CD4-positive, alpha-beta T cell treated with Interleukin-6 at 100 ng/mL for 8 hours (primary cell): ENCODE data around the gene SFSWAP.
"Not testable (repeated sequence)": the region's sequence is repeated elsewhere in the genome, so short reads cannot be mapped to it uniquely, and the experiment has no call there.

Experiments
- DNase-seq: peaks from one replicate; pipeline ENCODE4 v3.0.0-alpha.2; 2020; ENCODE audit warnings: mixed read lengths, low spot score

SFSWAP gene

DNA sequence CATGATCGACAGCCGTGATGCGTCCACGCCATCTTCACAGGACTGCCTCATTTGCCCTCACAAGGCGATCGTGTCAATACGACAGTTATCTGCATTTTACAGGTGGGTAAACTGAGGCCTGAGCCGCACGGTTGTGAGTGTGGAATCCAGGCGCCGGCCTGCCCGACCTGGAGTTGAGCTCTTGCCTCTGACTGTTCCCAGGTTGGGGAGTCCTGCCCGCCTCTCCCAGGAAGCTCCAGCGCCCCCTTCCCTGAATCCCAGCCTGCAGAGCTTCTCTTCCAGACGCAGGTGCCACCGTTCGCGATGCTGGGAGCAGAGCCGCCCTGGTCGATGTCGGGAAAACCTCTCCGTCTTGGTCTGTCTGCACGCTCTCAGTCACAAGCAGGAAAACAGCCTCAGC lies 31.1 kb upstream of the SFSWAP start:
- not testable (repeated sequence) for DNase-seq

DNA sequence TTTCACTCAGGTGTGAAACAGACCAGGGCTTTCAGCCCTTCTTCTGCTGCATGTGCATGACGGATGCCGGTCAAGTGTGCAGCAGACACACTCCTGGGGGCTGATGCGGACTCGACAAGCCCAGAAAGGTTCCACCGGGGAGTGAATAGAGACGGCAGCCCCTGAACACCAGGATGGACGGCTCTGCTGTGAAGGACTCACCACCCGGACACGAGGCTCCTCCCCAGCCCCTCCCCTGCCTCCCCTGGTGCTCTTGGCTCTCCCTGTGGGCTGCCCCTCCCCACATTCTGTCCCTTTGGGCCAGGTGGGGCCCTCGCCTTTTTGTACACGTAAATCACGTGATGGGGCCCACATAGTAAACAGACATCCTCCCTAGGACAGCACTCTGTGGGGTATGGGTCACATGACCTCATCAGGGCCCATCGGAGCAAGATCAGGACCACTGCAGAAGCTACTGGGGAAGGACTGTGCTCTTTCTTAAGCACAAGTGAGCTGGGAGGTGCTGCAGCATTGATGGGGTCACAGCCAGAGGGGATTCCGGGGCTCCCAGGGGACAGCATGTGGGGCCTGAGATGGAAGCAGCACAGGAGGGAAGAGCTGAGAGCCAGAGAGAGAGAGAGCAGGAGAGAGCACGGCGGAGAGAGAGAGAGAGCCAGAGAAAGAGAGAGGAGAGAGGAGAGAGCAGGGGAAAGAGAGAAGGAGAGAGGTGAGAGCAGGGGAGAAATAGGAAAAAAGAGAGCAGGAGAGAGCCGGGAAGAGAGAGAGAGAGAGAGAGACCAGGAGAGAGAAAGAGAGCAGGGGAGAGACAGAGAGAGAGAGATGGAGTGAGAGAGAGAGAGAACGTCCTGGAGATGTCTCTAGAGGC lies 30.3 kb upstream of the SFSWAP start:
- not testable (repeated sequence) for DNase-seq

- no peak for DNase-seq
Observed at GRCh38 chr12:131681257-131681620, 29.7 kb upstream of the SFSWAP start.

DNA sequence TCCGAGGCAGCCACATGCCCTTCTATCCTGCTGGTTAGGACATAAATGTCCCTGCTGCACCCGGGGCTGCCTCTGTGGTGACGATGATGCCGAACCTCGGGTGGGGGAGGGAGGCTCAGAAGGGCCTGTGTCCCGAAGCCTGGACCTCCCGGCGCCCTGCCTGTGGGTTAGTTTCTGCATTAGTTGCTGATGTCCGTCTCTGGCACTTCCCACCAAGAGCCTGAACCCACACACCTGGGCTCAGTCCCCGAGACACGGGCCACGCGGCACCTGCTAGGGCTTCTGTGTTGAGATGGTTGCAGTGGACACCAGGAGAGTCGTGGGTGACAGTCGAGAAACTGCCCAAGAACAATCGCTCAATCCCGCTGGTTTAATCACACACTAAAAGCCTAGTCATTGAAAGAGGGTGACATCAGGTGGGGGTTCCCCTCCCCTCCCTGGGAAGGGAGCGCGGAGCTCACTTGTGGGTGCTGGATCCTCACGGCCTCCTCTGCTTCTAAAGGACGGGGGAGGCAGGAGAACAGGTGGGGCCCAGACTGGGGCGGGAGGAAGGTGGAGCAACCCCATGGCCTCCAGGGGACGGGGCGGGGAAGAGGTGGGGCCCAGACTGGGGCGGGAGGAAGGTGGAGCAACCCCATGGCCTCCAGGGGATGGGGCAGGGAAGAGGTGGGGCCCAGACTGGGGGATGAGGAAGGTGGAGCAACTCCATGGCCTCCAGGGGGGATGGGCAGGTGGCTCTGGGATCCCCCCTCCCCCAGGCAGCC lies 29.0 kb upstream of the SFSWAP start:
- peak; percentile 80 for DNase-seq

DNA sequence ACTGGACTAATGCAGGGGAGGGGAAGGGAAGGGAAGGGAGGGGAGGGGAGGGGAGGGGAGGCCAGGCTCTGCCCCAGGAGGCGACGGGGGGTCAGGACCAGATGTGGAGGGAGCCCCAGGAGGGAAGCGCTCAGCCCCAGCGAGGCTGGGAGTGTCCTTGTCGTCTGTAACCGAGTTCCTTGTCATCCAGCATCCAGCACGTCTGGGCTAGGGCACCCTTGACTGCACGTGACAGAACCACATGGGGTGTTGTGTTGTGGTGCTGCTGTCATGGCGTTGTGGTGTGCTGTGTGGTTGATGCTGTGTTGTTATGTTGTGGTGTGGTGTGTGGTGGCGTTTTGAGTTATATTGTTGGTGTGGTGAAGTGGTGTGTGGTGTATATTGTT lies 28.4 kb upstream of the SFSWAP start:
- no peak for DNase-seq

GRCh38 chr12:131683266-131684014 lies 27.4 kb upstream of the SFSWAP start:
- no peak for DNase-seq

- no peak for DNase-seq
Observed at GRCh38 chr12:131684015-131684725, 26.7 kb upstream of the SFSWAP start.

GRCh38 chr12:131687346-131688125 lies 23.4 kb upstream of the SFSWAP start:
- DNase-seq: no peak

- no peak for DNase-seq
Observed at GRCh38 chr12:131688131-131688844, 22.6 kb upstream of the SFSWAP start.

DNA sequence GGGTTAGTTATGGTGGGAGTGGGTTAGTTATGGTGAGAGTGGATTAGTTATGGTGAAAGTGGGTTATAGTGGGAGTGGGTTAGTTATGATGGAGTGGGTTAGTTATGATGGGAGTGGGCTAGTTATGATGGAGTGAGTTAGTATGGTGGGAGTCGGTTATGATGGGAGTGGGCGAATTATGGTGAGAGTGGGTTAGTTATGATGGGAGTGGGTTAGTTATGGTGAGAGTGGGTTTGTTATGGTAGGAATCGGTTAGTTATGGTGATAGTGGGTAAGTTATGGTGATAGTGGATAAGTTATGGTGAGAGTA lies 22.1 kb upstream of the SFSWAP start:
- no peak for DNase-seq

DNA sequence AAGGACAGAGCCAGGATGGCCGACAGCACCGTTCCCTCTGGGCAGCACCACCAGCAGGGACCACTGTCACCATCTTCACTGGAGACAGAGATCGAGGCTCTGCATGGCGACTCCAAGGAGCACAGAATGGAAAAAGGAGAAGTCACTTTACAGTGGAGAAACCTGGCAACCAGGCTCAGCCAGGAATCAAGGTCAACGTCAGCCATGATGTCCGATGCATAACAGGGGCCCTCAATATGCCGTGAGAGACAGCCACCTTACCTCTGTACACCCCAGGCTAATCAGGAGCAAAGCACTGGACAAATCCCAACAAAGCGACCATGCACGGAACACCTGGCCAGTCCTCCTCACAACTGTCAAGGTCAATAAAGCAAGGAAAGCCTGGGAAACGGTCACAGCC lies 20.6 kb upstream of the SFSWAP start:
- DNase-seq: no peak

- DNase-seq: no peak
Observed at GRCh38 chr12:131692431-131692830, 18.5 kb upstream of the SFSWAP start.

- no peak for DNase-seq
Observed at GRCh38 chr12:131693149-131693548, 17.7 kb upstream of the SFSWAP start.

GRCh38 chr12:131694116-131694838 lies 16.6 kb upstream of the SFSWAP start:
- DNase-seq: no peak

- DNase-seq: no peak
Observed at GRCh38 chr12:131695968-131696367, 14.9 kb upstream of the SFSWAP start.

DNA sequence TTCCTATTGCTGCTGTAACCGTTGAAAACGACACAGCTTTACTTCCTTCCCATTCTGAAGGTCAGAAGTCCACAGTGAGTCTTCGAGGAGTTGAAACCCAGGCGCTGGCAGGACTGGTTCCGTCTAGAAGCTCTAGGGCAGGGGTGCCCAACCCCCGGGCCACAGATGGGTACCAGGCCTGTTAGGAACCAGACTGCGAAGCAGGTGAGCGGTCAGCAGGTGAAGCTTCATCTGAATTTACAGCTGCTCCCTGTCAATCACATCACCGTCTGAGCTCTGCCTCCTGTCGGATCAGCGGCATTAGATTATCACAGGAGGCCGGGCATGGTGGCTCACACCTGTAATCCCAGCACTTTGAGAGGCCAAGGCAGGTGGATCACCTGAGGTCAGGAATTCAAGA lies 12.6 kb upstream of the SFSWAP start:
- no peak for DNase-seq

DNA sequence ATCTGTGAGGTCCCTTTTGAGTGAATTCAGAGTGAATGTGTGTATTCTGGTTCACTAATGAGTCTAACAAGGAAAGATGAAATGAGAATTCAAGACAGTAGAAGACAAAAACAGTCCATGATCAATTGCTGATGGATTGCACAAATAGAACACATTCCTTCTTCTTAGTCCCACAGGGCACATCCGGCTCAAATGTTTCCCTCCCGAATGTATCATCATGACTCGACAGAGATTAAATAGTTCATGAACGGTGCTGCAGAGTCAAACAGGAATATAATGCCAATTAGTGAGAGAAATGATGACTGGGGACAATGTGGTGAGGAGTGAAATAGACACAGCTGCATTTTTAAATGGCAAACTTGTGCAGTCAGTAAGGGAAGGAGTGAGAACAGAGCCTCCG lies 11.5 kb upstream of the SFSWAP start:
- no peak for DNase-seq

GRCh38 chr12:131700271-131700670 lies 10.6 kb upstream of the SFSWAP start:
- no peak for DNase-seq

- DNase-seq: no peak
Observed at GRCh38 chr12:131701705-131702572, 9.0 kb upstream of the SFSWAP start.
